HL-60 (cell line): Measurements from ENCODE around the gene GLIS1.

ENCODE experiments used
- GABPA ChIP-seq: IDR thresholded peaks from 2 replicates; pipeline ENCODE4 v1.6.1; 2012; ENCODE audit warnings: low read depth
- POLR2AphosphoS5 ChIP-seq: IDR thresholded peaks from 2 replicates; pipeline ENCODE4 v1.6.1; 2012; ENCODE audit warnings: low read depth
- TF ChIP-seq, protein P1 (sequence below): IDR thresholded peaks from one replicate; pipeline ENCODE4 v1.5.1; 2011; ENCODE audit warnings: low read length, control low read depth, inconsistent platforms; ENCODE audit not compliant: insufficient read depth
- TF ChIP-seq, protein P2 (sequence below): IDR thresholded peaks from 2 replicates; pipeline ENCODE4 v1.6.1; 2012; ENCODE audit warnings: low read depth; ENCODE audit not compliant: insufficient replicate concordance

- TF ChIP-seq, protein P1, sequence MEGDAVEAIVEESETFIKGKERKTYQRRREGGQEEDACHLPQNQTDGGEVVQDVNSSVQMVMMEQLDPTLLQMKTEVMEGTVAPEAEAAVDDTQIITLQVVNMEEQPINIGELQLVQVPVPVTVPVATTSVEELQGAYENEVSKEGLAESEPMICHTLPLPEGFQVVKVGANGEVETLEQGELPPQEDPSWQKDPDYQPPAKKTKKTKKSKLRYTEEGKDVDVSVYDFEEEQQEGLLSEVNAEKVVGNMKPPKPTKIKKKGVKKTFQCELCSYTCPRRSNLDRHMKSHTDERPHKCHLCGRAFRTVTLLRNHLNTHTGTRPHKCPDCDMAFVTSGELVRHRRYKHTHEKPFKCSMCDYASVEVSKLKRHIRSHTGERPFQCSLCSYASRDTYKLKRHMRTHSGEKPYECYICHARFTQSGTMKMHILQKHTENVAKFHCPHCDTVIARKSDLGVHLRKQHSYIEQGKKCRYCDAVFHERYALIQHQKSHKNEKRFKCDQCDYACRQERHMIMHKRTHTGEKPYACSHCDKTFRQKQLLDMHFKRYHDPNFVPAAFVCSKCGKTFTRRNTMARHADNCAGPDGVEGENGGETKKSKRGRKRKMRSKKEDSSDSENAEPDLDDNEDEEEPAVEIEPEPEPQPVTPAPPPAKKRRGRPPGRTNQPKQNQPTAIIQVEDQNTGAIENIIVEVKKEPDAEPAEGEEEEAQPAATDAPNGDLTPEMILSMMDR: no peak
- TF ChIP-seq POLR2AphosphoS5 (no peak), GABPA (no peak)
- TF ChIP-seq, protein P2, sequence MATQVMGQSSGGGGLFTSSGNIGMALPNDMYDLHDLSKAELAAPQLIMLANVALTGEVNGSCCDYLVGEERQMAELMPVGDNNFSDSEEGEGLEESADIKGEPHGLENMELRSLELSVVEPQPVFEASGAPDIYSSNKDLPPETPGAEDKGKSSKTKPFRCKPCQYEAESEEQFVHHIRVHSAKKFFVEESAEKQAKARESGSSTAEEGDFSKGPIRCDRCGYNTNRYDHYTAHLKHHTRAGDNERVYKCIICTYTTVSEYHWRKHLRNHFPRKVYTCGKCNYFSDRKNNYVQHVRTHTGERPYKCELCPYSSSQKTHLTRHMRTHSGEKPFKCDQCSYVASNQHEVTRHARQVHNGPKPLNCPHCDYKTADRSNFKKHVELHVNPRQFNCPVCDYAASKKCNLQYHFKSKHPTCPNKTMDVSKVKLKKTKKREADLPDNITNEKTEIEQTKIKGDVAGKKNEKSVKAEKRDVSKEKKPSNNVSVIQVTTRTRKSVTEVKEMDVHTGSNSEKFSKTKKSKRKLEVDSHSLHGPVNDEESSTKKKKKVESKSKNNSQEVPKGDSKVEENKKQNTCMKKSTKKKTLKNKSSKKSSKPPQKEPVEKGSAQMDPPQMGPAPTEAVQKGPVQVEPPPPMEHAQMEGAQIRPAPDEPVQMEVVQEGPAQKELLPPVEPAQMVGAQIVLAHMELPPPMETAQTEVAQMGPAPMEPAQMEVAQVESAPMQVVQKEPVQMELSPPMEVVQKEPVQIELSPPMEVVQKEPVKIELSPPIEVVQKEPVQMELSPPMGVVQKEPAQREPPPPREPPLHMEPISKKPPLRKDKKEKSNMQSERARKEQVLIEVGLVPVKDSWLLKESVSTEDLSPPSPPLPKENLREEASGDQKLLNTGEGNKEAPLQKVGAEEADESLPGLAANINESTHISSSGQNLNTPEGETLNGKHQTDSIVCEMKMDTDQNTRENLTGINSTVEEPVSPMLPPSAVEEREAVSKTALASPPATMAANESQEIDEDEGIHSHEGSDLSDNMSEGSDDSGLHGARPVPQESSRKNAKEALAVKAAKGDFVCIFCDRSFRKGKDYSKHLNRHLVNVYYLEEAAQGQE: no peak
These were observed 16.9 kb downstream of the GLIS1 start for GRCh38 chr1:53722025-53722424.
